ENCODE data around the gene FNBP1. TPM values are rescaled to one million over a fixed set of nuclear protein-coding genes. Genes with fewer than 3 reads are reported as not detected.

FNBP1 gene
- total RNA-seq, 1 donor, result 44.4 TPM

GRCh38 chr9:129908906-129909305 lies 134.1 kb downstream of the FNBP1 start:
- no peak overlapping the region for H3K4me3 ChIP-seq (ENCODE audit: low read depth, low read length)
- TF ChIP-seq, protein P1, sequence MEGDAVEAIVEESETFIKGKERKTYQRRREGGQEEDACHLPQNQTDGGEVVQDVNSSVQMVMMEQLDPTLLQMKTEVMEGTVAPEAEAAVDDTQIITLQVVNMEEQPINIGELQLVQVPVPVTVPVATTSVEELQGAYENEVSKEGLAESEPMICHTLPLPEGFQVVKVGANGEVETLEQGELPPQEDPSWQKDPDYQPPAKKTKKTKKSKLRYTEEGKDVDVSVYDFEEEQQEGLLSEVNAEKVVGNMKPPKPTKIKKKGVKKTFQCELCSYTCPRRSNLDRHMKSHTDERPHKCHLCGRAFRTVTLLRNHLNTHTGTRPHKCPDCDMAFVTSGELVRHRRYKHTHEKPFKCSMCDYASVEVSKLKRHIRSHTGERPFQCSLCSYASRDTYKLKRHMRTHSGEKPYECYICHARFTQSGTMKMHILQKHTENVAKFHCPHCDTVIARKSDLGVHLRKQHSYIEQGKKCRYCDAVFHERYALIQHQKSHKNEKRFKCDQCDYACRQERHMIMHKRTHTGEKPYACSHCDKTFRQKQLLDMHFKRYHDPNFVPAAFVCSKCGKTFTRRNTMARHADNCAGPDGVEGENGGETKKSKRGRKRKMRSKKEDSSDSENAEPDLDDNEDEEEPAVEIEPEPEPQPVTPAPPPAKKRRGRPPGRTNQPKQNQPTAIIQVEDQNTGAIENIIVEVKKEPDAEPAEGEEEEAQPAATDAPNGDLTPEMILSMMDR (IDR thresholded peaks at IDR 0.05; ENCODE audit: insufficient read depth, low read length), result no peak
- no peak for DNase-seq (ENCODE audit: low read depth)

DNA sequence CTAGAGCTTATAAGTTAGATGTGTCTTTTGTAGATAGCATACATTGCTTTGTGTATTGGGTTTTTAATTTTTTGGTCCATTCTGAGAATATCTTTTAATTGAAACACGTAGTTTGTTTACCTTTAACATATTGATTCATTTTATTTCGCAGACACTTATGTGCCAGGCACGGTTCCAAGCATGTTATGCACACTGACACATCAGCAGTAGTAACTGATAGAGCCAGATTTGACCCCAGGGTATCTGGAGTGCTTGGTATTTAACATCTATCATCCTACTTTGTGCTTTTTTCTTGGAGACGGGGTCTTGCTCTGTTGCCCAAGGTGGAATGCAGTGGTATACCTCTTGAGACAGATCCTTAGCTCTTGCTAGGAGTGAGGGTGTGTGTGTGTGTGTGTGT lies 135.8 kb downstream of the FNBP1 start:
- TF ChIP-seq, protein P1 (IDR thresholded peaks at IDR 0.05; ENCODE audit: insufficient read depth, low read length), result no peak
- no peak overlapping the region for H3K4me3 ChIP-seq (ENCODE audit: low read depth, low read length)
- DNase-seq (ENCODE audit: low read depth), result no peak

GRCh38 chr9:129906298-129906697 lies 136.7 kb downstream of the FNBP1 start:
- DNase-seq (ENCODE audit: low read depth), result no peak
- H3K4me3 ChIP-seq (ENCODE audit: low read depth, low read length), result no peak overlapping the region
- TF ChIP-seq, protein P1 (IDR thresholded peaks at IDR 0.05; ENCODE audit: insufficient read depth, low read length), result no peak

- DNase-seq (ENCODE audit: low read depth), result no peak
- TF ChIP-seq, protein P1 (IDR thresholded peaks at IDR 0.05; ENCODE audit: insufficient read depth, low read length), result no peak
Measured at GRCh38 chr9:129904734-129905133, 138.3 kb downstream of the FNBP1 start.

GRCh38 chr9:129902740-129903134 lies 140.3 kb downstream of the FNBP1 start:
- TF ChIP-seq, protein P1 (IDR thresholded peaks at IDR 0.05; ENCODE audit: insufficient read depth, low read length), result no peak
- DNase-seq (ENCODE audit: low read depth), result no peak
- H3K4me3 ChIP-seq (ENCODE audit: low read depth, low read length), result no peak overlapping the region

More at GRCh38 chr9:129904734-129905133, 138.3 kb downstream of the FNBP1 start:
- no peak overlapping the region for H3K4me3 ChIP-seq (ENCODE audit: low read depth, low read length)

GRCh38 chr9:129901993-129902739 lies 140.8 kb downstream of the FNBP1 start:
- no peak for DNase-seq (ENCODE audit: low read depth)
- TF ChIP-seq, protein P1 (IDR thresholded peaks at IDR 0.05; ENCODE audit: insufficient read depth, low read length), result no peak
- no peak overlapping the region for H3K4me3 ChIP-seq (ENCODE audit: low read depth, low read length)
